Measurements from ENCODE around the gene AK8.

Gene AK8

DNA sequence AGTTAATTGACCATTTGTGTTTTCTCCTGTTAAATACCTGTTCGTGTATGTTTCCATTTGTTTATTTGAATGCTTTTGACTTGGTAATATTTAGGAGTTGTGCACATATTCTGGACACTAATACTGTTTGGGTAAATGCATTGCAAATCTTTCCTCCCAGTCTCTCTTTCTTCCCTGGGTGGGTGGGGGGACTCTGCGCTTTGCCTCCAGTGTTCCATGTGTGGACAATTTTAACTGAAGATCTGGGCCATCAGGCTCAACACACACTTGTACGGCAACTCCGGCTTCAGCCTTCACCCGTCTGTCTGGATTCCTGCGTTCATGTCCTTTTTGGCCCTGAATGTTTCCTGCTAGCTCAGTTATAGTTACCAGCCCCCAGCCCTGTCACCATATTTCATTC lies 167.8 kb downstream of the AK8 start:
- no peak for DNase-seq

DNA sequence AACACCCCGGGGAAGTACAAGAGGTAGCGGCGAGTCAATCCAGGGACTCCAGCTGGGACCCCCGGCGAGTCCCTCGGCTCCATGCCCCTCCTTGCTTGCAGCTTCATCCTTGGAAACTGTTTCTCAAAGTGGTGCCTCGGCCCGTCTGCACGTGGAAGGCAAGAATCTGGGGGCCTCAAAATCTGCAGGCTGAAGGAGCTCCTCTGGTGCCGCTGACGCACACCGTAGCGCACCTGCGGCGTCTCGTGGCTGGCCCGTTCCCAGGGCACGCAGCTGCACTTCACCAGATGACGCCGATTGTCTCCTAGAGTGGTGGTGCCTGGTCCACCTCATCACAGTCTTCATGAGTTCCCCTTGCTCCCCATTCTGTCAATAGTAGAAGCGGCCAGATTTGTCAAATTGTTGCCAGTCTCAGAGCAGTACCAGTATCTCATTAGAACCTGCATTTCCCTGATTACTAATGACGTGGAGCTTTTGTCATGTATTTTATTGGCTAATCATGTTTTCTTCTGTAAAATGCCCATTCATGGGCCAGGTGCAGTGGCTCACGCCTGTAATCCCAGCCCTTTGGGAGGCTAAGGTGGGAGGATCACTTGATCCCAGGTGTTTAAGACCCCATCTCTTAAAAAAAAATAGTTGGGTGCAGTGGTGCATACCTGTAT lies 169.2 kb downstream of the AK8 start:
- DNase-seq: no peak

DNA sequence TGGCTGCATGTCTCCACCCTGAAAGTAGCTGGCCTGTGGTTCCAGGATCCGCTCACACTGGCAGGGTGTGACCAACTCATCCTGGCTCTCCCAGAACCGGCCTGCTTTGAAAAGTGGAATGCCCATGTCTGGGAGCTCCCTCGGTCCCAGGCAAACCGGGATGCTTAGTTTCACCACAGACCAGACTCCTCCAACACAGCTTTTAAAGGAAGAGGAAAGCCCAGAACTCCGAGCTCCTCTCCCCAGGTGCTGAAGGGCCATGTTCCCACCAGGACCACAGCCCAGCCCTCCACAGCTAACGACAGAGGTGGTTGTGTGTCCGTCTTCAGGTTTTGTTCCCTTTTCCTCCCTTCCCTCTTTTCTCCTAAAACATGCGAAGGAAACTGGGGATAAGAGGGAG lies 169.8 kb downstream of the AK8 start:
- no peak for DNase-seq

DNA sequence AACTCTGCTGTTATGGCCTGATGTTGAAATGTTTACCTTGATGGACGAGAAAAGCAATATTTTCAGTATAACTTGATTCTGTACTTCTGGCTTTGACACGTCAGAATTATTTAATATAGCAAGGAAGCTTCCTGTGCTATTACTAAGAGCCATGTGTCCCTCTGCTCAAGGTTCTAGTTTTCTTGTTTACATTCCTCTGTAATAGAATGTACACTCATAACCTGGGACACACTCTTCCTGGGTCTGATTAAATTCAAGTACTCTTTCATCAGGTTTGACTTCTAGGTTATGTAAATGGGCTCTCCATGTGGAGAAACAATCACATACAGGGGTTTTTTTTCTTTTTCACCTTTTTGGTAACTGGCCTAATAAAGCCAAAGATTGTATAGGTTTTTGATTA lies 174.7 kb downstream of the AK8 start:
- no peak for DNase-seq

DNA sequence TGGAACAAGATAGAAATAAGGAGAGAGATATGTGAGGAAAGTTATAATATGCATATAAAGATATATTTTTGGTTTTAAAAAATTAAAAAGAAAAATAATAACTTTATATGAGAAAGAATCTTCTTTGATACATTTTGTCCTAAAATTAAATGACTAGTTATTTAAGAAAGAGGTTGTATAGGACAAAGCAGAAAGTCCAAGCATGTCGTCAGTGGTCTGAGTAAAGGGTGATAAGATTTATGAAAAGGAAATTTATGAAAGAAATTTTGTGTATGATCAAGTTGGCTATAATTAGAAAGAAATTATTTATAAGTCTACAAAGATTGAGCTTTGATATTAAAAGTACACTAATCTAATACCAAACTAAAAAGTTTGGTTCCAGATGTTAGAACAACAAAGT lies 175.8 kb downstream of the AK8 start:
- no peak for DNase-seq

DNA sequence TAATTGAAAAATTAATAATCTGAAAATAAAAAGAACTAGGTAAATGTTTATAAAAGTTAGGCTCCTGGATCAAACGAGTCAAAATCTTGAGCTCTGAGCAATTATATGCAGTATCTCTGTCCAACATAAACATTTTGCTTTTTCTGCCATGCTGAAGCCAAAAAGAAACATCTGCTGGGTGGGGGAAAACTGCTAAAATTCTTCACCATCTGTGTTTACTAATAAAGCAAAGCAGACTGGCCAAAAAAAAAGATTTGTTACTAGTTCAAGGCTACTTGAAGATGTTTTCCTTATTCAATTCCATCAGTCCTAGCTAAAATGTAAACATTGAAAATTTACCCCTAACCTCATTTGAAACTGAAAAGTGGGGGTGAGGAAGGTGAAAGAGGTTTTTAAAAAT lies 178.1 kb downstream of the AK8 start:
- no peak for DNase-seq

DNA sequence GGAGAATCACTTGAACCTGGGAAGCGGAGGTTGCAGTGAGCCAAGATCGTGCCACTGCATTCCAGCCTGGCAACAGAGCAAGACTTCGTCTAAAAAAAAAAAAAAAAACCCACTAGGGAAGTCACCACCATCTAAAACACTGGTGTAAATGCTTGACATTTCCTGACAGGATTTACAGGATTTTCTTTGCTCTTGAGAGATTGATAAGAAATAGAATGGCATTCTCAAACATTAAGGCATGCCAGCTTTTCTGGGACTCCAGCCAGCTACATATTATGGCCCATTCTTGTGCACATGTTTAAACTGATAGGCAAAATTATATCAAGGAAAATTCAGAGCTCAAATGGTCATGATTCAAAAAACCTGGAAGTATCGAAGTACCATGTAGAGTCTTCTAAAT lies 179.1 kb downstream of the AK8 start:
- no peak for DNase-seq

DNA sequence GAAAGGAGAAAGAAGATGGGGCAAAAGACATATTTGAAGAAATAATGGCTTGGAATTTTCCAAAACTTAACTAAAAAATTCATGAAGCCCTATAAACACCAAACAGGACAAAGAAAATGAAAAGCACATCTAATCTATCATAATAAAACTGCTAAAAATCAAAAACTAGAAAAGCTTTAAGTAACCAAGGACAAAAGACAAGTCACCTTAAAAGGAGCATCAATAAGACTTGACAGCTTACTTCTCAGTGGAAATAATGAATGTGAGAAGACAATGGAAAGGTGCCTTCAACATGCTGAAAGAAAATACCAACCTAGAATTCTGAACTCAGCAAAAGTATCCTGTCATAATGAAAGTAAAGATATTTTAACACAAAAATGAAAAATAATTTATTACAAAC lies 180.9 kb downstream of the AK8 start:
- DNase-seq: no peak

DNA sequence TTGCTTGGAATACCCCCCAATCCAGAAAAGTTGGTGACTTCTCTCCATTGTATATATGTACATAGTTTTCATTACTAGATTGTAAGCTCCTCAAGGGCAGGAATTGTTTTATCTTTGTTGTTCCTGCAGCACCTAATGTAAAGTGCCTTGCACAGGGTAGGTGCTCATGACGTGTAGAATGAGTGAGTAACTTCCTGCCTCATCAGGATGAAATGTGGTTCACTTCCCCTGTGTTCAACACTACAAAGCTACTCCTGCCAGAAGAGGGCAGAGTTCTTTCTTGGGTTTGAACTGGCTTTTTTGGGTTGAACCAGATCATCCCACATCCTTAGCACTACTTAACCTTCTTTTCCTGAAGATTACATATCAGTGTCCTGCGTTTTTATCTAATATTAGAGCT lies 183.9 kb downstream of the AK8 start:
- no peak for DNase-seq

DNA sequence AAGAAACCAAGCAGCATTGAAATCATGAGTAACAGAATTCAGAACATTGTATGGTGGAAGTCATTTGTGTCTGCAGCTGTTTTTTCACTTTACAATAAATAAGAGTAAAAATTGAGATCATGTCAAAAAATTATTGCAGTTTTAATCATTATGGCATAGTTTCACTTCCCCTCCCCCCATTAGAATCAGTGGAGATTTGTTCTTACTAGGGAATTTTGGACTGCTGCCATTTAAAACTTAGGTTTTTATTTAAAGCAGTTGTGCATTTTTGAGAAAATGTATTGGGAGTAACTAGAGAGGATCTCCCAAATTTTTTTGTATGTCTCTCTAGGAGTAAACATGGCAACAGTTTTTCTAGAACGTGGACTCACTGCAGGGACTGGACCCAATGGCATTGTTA lies 187.4 kb downstream of the AK8 start:
- DNase-seq: no peak

DNA sequence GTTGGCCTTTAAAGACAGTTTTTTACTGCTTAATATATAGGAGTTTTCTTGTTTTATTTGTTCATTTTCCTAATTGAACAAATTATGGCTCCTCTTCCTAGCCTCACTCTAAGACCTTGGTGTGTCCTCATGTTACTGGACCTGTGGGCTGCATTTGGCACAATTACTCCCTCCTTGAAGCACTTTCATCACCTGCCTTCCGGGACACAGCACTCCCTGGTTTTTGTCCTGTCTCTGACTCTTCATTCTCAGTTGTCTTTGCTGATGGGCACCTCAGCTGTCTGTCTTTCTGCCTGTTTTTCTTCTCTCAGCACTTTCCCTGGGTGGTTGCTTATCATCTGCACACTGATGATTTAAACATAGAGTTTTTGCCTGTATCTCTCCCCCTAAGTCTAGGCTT lies 194.2 kb downstream of the AK8 start:
- no peak for DNase-seq

DNA sequence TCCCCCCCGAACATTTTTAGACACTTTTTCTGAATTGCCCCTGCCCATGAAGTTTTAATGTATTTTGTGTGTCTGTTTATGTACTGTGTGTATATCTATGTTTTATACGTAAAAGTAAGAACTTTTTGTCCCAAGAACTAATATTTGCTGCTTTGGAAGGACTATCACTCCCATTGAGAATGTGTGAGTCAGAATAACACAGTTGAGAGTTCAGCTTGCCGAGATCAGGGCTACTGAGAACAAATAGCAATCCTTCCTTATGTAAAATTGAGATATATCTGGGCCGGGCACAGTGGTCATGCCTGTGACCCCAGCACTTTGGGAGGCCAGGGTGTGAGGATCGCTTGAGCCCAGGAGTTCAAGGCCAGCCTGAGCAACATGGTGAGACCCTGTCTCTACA lies 196.5 kb downstream of the AK8 start:
- DNase-seq: no peak

DNA sequence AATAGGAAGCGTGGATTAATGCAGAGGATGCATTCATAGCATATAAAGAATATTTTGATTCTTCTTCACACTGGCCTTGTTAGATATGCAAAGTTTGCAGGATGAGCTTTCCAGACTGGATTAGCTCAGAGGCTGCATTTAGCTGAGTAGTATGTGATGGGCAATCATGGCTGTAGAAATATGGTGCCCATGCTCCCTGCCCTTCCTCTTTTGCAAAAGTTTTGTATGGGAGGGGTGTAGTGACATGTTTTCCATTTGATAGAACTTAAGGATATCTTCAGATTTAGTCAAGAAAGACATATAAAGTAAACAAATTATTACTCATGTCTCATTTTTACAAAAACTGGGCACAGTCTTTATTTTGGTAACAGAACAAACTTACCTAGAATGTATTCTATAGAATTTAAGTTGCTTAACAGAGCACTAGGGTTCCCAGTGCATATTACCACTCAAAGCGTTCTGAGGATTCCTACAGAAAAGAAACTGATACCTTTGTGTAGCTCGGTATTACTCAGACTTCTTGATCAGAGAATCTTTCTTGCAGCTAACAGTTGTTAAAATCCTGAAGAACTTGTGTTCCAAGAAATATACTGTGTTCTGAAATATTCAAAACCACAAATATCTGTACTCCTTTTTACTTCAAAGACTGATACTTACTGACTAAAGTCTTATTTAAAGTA lies 198.0 kb downstream of the AK8 start:
- no peak for DNase-seq

DNA sequence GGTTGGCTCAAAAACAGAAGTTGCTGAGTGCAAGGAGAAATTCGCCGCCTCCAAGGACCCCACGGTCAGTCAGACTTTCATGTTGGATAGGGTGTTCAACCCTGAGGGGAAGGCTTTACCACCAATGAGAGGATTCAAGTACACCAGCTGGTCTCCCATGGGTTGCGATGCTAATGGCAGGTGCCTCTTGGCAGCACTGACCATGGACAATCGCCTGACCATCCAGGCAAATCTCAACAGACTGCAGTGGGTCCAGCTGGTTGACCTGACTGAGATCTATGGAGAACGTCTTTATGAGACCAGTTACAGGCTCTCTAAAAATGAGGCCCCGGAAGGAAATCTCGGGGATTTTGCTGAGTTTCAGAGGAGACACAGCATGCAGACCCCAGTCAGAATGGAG lies 200.1 kb downstream of the AK8 start:
- no peak for DNase-seq
